KBM-7 (cell line): ENCODE measurements around the gene ZBTB39.
A peak's percentile ranks its signal among the peaks of the same experiment; 100 is the strongest.
"Not testable (repeated sequence)": the region's sequence is repeated elsewhere in the genome, so short reads cannot be mapped to it uniquely, and the experiment has no call there.

Source experiments
- DNase-seq: peaks from one replicate; pipeline ENCODE4 v3.0.0-alpha.2; 2015
- in situ Hi-C: fragments of 300-500 bp; cut with MboI; formaldehyde crosslinking; loops from 2 replicates; pipeline ENCODE4 v1.14.3; 2020; ENCODE audit warnings: low sequenced_read_pairs, low pct_unique_long_range_greater_than_20kb, mixed read lengths

The ZBTB39 gene

GRCh38 chr12:57033431-57033830, 27.1 kb upstream of the ZBTB39 start:
- in situ Hi-C loops: no loop called here
- DNase-seq: no peak

- no peak for DNase-seq
- in situ Hi-C loops: no loop called here
These were observed 25.4 kb upstream of the ZBTB39 start for GRCh38 chr12:57031789-57032188.

GRCh38 chr12:57031138-57031725, 24.9 kb upstream of the ZBTB39 start:
- peak; percentile 75 for DNase-seq
- in situ Hi-C loops: no loop called here

GRCh38 chr12:57029457-57029856, 23.1 kb upstream of the ZBTB39 start:
- no peak for DNase-seq
- in situ Hi-C loops: no loop called here

- in situ Hi-C loops: no loop called here
- no peak for DNase-seq
These were observed 21.4 kb upstream of the ZBTB39 start for GRCh38 chr12:57027805-57028153.

GRCh38 chr12:57027011-57027804, 20.9 kb upstream of the ZBTB39 start:
- DNase-seq: peak; percentile 35

GRCh38 chr12:57025196-57025595, 18.9 kb upstream of the ZBTB39 start:
- in situ Hi-C loops: no loop called here
- no peak for DNase-seq

More at GRCh38 chr12:57027011-57027804, 20.9 kb upstream of the ZBTB39 start:
- in situ Hi-C loops: no loop called here

- in situ Hi-C loops, DNase-seq: not testable (repeated sequence)
These were observed 16.0 kb upstream of the ZBTB39 start for GRCh38 chr12:57022324-57022723.

GRCh38 chr12:57019983-57020719, 13.8 kb upstream of the ZBTB39 start:
- in situ Hi-C loops: loop anchor here (10.0 kb wide), 1 partner anchor 85 kb away; no protein-coding TSS in a partner anchor
- DNase-seq: no peak

- no peak for DNase-seq
- in situ Hi-C loops: loop anchor here (10.0 kb wide), 1 partner anchor 86 kb away; no protein-coding TSS in a partner anchor
These were observed 12.6 kb upstream of the ZBTB39 start for GRCh38 chr12:57018906-57019305.

GRCh38 chr12:57018353-57018752, 12.0 kb upstream of the ZBTB39 start:
- in situ Hi-C loops: loop anchor here (10.0 kb wide), 1 partner anchor 86 kb away; no protein-coding TSS in a partner anchor
- DNase-seq: not testable (repeated sequence)

GRCh38 chr12:57016348-57016747, 10.0 kb upstream of the ZBTB39 start, which contains the start of gene TAC3:
TSS of gene TAC3 (minus strand) at chr12:57016529. CDS start at chr12:57015797, 732 bp downstream.
- in situ Hi-C loops: loop anchor here (10.0 kb wide), 1 partner anchor 88 kb away; no protein-coding TSS in a partner anchor
- no peak for DNase-seq

GRCh38 chr12:57012600-57013465, 6.5 kb upstream of the ZBTB39 start:
- in situ Hi-C loops: loop anchor here (10.0 kb wide), 1 partner anchor 92 kb away; no protein-coding TSS in a partner anchor
- DNase-seq: no peak

- in situ Hi-C loops: loop anchor here (10.0 kb wide), 1 partner anchor 93 kb away; no protein-coding TSS in a partner anchor
- DNase-seq: no peak
These were observed 5.4 kb upstream of the ZBTB39 start for GRCh38 chr12:57011438-57012424.

GRCh38 chr12:57010627-57011247, 4.4 kb upstream of the ZBTB39 start:
- in situ Hi-C loops: loop anchor here (10.0 kb wide), 1 partner anchor 94 kb away; no protein-coding TSS in a partner anchor
- no peak for DNase-seq

- no peak for DNase-seq
- in situ Hi-C loops: loop anchor here (10.0 kb wide), 2 partner anchors 95 to 245 kb away; partner anchors contain the start of gene HSD17B6
These were observed 3.7 kb upstream of the ZBTB39 start for GRCh38 chr12:57009949-57010626.
